Activated CD8-positive, alpha-beta T cell treated with anti-CD3 and anti-CD28 coated beads for 36 hours (primary cell): ENCODE results near the gene MAPK1IP1L. TPM values are rescaled to one million over a fixed set of nuclear protein-coding genes. Genes with fewer than 3 reads are reported as not detected.

Source experiments
- total RNA-seq, 2 experiments: library from RNA; stranded (reverse); gene quantifications; one replicate each; pipeline ENCODE4 v1.2.3, GENCODE V29; 2021

The MAPK1IP1L gene
- total RNA-seq, 2 experiments from 2014 or later, result 89.3 to 105 TPM

Other genes with a start within 250 kb of the MAPK1IP1L start
- 10 to 100 TPM; 35.4 to 38.1 TPM for gene GCH1, start 148.8 kb upstream of the MAPK1IP1L start, total RNA-seq
- 10 to 100 TPM; 59.8 to 68.4 TPM for gene WDHD1, start 24.5 kb upstream of the MAPK1IP1L start, total RNA-seq
- gene SOCS4, start 24.4 kb upstream of the MAPK1IP1L start, total RNA-seq, result 10 to 100 TPM; 19.8 to 20.8 TPM
- gene LGALS3, start 77.6 kb downstream of the MAPK1IP1L start, total RNA-seq, result 1 to 10 TPM; 4.5 to 6.0 TPM
- 10 to 100 TPM; 75.4 to 84.0 TPM for gene DLGAP5, start 139.9 kb downstream of the MAPK1IP1L start, total RNA-seq
- 10 to 100 TPM; 17.7 to 20.0 TPM for gene FBXO34, start 219.8 kb downstream of the MAPK1IP1L start, total RNA-seq